Activated CD4-positive, alpha-beta T cell treated with anti-CD3 and anti-CD28 coated beads for 24 hours (primary cell): ENCODE measurements around the gene SLC6A6.

ENCODE experiments used
- DNase-seq, 2 donors: peaks; one replicate each; pipeline ENCODE4 v3.0.0-alpha.2; 2020; ENCODE audit warnings: low read depth in 2 of 2

SLC6A6 gene

DNA sequence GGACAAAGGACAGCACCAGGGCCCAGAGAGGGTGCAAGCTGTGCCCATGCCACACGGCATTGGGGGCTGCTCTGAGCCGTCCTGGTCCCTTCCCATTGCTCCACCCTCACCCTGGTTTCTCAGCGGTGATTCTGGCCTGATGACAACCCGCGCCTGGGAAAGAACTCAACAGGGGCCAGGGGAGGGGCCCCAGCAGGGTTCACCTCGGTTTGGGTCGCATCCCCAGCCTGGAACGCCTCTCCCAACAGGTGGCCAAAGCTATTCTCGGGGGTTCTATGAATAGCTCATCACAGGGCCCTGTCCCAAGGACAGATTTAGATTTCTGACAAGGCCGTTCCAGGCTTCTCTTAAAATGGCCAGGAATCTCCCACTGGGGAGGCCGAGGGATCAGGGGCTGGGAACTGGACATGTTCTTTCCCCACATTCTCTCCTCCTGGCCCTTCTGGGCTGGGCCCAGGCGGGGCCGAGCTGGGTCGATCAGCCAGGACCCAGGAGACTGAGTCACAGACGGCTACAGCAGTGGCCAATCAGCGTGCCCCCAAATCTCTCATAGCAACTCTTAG lies 119.8 kb downstream of the SLC6A6 start:
- no peak for DNase-seq

- no peak for DNase-seq
Observed at GRCh38 chr3:14522768-14523167, 120.4 kb downstream of the SLC6A6 start.

DNA sequence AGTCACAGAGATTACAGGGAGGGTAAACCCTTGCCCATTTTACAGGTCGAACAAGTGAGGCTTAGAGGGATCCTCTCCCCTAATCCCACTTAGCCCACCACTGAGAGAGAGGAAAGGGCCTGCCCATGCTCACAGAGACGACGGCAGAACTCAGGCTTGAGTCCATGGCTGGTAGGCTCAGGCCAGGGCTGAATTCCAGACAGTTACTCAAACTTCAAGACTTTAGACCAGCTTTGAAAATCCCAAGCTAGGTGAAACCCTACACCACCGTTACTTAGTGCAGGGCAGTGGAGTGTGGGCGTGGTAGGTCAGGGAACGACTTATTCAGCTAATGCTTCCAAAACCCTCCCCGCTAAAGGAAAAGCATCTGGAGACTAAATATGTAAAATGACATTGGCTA lies 121.4 kb downstream of the SLC6A6 start:
- DNase-seq: no peak

- DNase-seq: no peak
Observed at GRCh38 chr3:14524311-14524711, 121.9 kb downstream of the SLC6A6 start.

- DNase-seq: no peak
Observed at GRCh38 chr3:14524920-14525660, 122.7 kb downstream of the SLC6A6 start.

DNA sequence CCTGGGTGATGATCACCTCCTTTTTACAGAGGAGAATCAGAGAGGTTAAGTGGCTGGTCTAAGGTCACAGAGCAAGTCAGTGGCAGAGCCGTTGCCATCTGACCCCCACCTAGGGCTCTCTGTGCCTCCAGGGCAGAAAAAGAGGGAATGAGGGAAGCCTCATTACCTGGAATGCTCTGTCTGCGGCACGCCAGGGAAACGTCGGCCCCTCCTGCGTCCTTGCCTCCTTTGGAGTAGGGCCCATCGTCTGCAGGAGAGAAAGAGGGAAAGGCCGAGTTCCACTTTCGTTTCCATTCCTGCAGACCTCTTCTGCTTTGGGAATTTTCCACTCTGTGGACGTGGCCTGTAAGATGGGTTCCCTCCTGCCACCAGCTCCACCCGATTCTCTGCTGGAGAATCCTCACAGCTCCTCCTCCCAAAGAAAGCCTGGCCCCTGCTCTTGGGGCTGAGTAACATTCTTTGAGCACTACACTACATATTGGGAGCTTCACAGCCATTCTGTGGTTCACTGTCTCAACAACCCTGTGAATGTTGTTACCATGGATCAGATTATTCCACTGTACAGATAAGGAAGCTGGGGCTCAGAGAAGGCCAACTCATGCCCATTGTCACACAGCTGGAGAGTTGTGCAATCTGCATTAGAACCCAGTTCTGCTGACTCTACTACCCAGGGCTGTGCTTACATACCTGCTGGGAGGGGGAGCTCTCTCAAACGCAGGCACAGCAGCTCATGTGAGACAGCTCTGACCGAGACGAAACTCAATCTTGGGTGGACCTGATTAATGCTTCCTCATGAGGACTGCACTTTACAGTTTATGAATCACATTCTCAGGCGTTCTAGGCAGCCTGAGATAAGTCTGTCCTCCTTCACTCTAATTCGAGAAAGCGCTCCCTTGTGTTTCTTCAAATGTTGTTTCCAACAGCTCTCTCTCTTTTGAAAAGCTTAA lies 123.6 kb downstream of the SLC6A6 start:
- DNase-seq: no peak

- no peak for DNase-seq
Observed at GRCh38 chr3:14528081-14528480, 125.7 kb downstream of the SLC6A6 start.

DNA sequence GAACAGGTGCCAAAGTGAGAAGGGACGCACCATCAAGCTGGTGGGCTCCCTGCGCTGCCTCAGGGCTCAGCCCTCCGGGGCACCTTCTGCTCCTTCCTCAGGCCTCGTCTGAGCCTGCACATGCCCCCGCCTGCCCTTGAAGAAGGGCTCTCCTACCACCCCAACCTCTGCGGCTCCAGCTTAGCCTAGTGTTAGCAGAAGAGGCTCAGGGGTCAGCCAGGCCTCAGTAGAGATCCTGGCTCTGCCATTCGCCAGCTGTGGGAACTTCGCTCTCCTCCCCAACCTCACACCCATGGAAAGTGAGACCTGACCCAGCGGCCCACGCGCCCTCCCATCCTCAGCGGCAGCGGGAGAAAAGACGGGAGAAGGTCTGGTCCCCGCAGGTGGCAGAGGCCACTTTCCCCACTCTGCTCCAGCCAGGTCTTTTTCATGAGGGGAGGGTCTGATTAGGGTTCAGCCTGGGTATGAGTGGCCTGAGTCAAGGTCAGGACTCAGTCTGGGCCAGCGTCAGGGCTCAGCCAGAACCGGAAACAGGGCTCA lies 129.5 kb downstream of the SLC6A6 start:
- DNase-seq: no peak

DNA sequence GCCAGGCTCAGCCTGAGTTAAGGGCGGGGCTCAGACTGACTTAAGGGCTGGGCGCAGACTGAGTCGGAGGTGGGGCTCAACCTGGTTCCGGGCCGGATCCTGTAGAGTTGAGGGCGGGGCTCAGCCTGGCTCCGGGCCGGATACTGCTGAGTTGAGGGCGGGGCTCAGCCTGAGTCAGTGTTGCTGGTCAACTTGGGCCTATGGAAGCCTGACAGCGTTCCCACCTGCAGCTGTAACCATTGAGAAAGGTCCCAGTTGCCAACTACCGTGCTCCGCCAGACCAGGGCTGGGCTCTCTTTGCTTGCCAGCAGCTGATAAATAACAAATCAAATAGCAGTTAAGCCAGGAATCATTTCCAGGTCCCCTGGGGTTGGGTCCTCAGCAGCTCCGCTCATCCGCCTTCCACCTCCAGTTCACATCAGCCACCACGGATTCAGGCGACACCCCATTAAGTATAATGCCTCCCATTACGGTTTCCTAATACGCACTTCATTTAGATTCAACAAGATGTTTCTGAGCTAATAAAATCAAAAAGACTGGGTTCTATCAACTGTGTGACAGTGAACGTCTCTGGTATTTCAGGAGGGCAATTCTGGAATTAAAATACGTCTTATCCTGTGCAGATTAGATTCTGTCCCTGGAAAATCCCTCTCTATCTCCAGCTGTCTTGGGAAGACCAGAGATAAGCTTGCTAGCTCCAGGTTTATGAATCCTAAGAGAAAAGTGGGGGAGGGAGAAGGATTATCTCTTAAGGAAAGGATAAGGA lies 130.5 kb downstream of the SLC6A6 start:
- DNase-seq: no peak

- DNase-seq: no peak
Observed at GRCh38 chr3:14533457-14533958, 131.1 kb downstream of the SLC6A6 start.

DNA sequence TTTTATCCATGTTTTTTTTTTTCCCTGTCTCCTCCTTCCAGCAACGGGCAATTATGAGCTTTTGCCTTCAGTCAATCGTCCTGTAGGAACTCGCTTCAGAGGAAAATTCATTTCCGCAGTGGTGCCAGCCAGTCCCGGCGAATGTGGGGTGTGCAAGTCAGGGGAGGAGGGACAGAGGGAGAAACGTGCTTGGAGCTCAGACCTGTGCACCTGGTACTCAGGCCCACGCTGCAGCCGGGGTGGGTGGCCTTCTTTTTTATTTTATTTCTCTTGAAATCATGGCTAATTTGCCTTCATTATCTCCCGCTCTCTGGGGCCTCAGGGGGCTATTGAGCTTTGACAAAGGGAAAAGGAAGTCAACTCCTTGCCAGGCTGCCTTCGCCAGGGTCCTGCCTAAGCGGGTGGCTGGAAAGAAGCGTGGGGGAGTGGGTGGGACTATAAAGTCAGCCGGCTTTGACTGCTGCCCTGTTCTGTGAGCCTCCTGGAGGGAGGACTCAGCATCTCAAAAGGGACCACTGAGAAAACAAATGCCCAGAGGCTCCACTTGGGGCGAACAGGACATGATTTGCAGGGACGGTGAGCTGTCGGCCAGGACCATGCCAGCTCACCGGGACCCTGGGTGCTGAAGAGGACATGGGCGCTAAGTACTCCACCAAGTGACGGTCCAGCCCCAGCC lies 132.2 kb downstream of the SLC6A6 start:
- no peak for DNase-seq

- no peak for DNase-seq
Observed at GRCh38 chr3:14535616-14536015, 133.2 kb downstream of the SLC6A6 start.

DNA sequence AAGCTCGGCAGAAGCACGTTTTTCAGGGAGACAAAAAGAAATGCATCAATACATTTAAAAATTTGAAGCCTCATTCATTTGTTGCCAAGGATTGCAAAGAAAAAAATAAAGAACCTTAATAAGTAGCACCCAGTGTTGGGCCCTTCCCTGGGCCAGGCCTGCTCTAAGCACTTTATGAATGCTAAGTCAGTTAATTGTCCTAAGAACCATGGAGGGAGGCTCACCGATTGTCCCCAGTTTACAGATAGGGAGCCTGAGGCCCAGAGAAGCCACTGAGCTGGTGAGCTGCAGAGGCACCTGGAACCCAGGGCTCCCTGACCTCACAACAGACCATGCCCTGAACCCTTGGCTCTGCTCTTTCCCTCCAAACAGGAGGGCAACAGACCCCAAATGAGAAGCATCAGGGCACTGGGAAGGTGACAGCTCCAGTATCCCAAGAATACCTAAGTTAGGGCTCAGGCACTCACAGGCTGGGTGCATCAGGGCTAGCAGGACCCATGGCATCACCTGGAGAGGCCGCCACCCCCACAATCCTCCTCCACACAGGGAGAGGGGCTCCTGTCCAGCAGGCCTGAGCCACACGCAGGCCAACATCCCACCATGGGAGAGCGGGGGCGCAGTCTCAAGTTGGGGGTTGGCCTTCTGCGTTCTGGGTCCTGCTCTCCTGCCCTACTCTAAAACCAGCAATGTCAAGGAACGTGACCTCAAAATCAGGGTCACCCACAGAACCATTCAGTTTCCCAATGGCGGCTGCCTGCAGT lies 133.8 kb downstream of the SLC6A6 start:
- DNase-seq: no peak

DNA sequence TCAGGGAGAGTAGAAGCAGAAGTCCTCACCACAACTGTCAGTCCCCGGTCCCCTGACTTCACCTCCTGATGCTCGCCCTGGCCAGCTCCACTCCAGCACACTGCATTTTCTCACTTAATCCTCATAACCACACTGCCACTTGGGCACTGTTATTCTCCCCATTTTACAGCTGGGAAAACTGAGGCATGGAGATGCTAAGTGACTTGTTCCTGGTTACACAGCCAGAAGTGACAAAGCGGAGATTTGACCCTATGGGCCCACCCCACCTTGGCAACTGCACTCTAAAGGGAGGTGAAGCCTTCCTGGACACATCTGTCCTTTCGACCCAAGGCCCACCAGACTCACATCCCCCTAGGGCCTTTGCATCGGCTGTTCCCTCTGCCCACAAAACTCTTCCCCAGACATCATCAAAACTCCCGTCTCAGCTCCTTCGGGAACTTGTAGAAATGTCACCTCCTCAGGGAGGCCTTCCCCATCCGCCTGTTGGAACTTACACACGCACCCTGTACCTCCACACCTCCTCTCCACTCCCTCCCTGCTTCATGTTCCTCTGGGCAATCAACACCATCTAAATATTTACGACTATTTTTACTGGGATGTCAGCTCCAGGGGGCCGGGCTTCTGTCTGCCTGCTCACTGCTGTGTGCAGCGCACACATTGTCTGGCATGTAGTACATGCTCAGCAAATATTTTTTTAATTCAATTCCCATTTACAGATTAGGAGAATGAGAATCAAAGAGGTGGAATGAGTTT lies 134.6 kb downstream of the SLC6A6 start:
- no peak for DNase-seq

DNA sequence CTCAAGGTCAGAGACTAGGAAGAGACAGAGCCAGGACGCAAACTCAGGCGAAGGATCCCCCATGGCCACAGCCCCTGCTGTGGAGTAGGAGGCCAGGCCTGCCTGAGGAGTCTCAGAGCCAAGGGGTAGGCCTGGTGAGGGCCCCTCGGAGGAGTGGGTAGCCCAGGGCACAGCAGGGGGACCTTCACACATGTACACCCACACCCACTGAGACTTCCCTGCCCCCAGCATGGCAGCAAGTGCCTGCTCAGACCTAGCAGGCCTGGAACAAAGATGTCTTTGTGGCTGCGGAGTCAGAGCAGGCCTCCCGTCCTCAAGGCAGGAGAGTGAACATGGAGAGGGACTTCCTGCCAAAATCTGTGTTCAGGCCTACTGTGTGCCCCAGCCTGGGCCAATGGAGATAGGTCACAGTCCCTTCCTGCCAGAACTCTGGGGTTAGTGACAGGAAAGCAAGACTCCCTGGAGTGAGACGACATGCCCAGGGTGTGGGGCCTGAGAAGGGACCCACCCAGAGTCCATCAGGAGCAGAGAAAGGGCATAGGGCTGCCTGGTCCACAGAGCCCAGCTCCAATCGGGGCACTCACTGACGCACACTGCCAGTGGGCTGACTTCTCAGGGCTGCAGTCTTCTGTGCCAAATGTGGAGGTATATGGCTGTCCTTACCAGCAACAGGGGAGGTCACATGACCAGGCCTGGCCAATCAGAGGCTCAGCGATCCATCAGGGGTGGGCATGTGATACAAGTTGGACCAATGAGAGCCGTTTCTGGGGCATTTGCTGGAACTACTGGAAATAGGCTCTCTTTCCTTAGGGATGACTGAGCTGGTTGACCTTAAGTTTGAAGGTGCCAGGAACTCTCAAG lies 135.4 kb downstream of the SLC6A6 start:
- DNase-seq: no peak

DNA sequence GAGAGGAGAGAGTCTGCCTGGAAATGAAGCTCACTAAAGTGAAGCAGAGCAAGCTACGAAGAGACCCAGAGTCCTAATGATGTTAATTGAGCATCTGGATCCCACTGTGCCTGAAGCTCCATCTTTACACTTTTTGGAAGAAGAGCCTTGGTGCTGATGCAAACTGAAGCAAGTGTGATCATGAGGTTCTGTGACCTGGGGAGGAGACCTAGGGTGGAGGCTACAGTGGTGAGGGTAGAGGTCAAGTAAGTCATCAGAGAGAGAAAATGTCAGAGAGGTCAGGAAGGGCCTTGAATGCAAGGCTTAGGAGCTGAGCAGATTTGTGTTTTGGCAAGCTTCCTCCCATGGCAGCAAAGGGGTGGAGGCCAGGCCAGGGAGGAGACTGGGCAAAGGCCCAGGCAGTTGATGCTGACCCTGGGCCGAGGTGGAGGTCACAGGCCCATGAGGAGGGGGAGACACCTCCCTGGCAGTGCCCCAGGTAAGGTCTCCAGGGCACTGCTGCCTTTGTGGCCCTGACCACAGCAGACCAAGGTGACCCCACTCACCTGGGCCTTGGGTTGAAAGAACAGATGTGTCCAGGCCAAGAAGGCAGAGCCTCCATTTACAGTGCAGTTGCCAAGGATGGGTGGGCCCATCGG lies 136.2 kb downstream of the SLC6A6 start:
- DNase-seq: no peak
